Effector CD8-positive, alpha-beta T cell (primary cell): ENCODE data around the gene SOS1.
"Not testable (repeated sequence)": the region's sequence is repeated elsewhere in the genome, so short reads cannot be mapped to it uniquely, and the experiment has no call there.

Source experiments
- DNase-seq: peaks from one replicate; lab custom pipeline; 2025; lab: John Stamatoyannopoulos, UW

Gene SOS1

DNA sequence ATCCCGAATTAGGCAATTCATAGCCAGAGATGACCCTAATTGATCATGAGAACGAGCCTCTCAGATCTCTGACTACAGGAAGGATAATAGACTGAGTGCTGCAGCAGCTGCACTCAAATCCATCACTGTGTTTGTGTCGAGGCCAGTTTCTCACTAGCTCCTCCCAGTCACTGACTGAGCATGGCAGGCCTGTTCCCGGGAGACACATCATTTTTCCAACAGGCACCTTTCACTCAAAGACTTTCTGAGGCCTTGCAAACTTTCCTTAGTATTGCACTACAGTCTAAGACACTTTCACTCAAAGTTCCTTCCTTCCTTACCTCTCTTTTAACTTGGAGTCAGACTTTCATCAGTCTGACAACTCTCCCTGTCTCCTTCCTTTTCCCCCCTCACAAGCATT, 13.7 kb downstream of the SOS1 start:
- DNase-seq = no peak

DNA sequence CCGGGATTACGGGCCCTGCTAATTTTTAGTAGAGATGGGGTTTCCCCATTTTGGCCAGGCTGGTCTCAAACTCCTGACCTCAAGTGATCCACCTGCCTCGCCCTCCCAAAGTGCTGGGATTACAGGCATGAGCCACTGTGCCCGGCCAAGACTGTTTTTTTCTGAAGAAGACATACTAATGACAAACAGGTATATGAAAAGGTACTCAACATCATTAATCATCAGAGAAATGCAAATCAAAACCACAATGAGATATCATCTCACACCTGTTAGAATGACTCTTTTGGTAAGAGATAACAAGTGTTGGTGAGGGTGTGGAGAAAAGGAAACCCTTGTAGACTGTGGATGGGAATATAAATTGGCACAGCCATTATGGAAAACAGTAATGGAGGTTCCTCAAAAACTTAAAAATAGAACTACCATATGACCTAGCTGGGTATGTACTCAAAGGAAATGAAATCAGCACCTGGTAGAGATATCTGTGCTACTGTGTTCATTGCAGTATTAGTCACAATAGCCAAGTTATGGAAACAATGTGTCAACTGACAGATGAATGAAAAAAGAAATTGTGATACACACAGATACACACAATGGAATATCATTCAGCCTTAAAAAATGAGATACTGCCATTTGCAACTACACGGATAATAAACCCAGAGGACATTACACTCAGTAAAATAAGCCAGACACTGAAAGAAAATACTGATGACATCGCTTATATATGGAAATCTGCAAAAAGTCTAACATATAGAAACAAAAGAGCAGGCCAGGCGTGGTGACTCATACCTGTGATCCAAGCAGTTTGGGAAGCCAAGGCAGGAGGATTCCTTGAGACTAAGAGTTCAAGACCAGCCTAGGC, 20.8 kb downstream of the SOS1 start:
- DNase-seq = no peak

DNA sequence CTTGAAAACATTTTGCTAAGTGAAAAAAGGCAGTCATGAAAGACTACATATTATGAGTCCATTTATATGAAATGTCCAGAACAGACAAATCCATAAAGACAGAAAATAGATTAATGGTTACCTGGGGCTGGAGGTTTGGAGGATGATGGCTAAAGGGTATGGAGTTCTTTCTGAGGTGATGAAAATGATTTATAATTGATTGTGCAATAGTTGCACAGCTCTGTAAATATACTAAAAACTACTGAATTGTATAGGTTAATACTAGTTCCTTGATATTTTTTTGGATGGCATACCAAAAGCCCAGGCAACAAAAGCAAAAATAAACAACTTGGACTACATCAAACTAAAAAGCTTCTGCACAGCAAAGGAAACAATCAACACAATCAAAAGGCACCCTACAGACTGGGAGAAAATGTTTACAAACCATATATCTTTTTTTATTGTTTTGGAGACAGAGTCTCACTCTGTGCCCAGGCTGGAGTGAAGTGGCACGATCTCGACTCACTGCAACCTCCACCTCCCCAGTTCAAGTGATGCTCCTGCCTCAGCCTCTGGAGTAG, 21.5 kb downstream of the SOS1 start:
- DNase-seq = no peak

DNA sequence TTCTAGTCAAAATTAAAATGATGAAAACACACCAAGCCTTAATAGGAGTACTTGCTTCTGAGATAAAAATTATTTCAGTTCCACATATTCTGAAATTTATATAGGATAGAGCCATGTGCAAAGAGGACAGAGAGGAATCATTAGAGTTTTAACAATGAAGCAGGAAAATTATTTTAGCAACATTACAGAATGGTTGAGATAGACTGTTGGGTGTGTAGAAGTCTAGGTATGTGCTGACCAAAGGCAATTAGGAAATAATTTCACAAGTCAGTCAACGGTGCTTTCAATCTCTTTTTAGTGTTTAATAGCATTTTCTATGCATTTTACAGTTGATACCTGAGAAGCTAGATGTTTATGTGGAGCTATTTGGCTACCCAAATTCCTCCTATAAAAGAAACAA, 25.2 kb downstream of the SOS1 start:
- no peak for DNase-seq

DNA sequence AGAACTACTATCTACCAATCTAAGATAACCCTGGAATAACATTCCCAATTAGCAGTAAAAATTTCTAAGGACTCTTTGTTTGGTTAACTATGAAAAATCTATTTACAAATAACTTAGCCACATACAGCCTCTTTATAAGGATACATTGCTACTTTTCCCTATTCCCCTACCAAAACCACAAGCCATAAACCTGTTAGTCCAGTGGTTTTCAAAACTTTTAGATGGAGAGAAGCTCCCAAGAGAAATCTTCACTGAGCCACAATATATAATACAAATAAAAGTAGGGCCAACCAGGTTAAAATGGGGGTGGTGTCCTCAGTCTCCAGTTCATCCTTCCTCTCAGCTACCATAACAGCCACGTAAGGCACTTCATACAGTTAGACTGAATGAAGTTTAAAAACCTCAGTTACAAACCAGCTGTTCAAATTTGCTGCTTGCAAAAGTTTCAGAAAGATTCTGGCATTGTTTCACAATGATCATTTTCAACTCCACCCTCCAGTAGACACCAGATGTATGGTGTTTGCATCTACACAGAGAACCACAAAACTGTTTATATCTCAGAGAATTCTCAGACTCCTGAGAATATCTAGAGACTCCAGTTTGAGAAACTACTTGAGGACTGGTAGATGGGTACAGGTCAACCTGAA, 26.0 kb downstream of the SOS1 start:
- no peak for DNase-seq

DNA sequence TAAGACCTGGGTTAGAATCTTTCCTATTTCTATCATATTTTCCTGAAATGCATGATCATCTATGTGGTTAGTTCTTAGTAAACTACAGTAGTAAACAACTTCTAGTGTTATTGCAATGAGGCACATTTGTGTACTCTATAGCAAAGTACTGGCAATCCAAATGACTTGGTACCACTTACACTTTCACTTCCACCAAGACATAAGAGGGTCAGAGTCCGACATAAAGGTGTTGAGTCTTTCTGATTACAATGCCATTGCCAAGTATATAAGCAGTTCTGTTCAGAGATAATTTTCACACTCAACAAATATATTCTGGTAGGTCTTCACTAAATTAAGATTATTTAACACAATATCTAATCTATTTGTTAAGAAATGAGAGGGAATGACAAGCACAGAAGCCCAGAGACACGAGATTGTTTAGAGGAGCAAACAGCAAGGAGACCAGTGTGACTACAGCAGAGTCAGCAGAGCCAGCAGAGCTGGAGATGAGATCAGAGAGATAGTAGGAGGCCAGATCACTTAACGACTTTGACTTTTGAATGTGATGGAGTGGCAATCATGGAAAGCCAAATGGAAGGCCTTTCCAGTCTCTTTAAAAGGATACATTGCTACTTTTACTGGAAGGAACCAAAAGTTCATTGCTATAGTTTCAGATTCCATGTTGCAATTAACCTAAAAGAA, 27.5 kb downstream of the SOS1 start:
- DNase-seq = no peak

DNA sequence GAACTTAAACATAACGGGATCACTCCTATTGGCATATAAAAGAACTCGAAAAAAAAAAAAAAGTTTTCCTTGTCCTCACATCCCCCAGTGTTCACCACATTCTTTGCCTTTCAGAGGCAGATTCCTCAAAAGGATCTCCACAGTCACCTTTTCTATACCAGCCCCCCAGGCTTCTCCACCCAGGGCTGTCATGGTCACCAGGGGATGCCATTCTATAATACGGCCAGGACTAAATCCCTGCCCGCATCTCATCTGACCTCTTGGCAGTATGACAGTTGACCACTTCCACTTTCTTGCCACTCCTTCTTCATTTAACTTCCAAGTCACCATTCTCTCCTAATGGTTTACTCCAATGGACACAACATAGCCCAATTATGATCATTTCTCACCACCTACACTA, 29.3 kb downstream of the SOS1 start:
- no peak for DNase-seq

DNA sequence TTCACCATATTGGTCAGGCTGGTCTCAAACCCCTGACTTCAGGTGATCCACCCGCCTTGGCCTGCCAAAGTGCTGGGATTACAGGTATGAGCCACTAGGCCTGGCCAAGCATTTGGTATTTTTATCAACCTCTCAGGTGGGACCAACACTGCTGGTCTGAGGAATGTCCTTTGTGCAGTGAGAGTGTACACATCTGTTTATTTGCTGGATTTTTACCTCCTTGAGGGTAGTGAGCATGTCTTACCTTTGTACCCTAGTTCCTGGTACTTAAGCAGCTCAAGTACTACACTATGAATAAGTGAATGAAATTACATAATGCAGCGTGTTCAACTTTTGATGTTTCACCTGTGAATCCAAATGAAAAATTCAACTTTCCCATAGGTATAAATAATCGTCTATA, 29.8 kb downstream of the SOS1 start:
- DNase-seq = no peak

DNA sequence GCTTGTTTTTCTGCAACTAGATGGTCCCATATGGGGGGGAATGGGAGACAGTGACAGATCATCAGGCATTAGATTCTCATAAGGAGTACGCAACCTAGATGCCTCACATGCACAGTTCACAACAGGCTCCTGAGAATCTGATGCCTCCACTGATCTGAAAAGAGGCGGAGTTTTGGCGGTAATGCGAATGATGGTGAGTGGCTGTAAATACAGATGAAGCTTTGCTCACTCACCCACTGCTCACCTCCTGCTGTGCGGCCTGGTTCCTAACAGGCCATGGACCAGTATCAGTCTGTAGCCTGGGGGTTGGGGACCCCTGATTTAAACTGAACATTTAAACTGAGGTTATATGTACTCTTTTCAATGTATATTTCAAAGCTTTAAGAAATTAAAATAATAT, 40.7 kb downstream of the SOS1 start:
- no peak for DNase-seq

DNA sequence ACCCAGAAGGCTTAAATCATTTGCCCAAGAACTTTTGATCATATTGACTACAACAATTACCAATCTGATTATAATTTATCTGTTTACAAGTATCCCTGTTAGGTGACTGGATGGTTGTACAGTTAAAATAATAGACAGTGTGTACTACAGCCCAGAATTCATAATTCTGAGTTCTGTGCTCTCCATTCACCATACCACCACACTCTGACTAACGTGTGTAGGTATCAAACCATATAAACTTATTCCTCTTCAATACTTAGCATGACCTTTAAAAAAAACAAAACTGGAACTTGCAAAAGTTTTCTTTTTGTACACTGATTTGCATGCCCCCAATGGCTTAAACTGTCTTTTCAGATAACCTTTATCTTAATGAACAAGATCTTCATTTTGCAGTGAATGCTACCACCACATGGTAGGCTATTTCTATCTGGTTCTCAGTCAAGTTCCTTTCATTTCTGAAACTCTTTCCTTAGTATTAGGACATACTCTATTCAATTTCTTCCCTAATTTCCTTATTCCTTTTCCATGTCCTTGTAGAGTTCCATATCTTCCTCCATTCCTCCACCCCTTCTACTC, 50.9 kb downstream of the SOS1 start:
- no peak for DNase-seq

DNA sequence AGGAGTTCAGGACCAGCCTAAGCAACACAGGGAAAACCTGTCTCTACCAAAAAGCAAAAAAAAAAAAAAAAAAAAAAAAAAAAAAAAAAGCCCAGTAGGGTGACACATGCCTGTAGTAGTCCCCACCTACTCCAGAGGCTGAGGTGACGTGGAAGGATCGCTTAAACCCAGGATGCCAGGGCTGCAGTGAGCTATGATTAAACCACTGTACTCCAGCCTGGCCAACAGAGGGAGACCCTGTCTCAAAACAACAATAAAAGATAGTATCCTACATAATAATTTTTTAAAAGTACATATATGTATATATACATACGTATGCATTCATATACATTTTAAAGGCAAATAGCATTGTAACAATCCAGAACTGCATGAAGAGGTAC, 51.7 kb downstream of the SOS1 start:
- no peak for DNase-seq

DNA sequence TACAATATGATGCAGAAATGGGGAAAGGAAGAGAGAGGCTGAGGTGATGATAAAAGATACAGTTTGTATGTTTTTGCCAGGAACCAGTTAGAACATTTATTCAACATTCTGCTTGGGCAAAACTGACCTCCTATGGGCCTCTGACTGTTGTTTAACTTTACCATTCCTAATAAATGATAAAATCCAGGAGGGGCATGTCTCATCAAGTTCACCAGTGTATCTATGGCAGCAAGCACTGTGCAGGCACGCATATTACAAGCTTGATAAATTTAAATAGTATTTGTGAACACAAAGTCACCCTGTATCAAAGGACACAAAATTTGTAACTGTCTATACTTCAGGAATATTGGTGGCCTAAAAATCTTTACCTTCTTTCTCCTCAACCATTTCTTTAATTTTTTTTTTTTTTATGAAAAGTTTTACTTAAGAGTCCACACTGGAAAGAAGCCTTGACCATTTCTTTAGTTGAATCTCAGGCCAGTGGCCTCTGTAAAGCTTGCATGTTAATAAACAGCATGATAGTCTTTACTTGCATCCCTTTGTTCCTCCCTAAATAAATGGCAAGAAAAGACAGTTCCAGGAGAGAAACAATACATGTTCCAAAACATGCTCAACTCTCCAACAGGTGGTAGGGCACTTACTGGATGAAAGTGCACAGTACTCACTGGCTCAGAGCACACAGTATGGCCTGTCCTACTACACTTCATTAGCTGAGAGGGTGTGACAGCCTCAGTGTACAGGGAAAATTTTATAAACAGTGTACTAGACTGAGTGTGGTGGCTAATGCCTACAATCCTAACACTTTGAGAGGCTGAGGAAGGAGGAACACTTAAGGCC, 52.3 kb downstream of the SOS1 start:
- no peak for DNase-seq

DNA sequence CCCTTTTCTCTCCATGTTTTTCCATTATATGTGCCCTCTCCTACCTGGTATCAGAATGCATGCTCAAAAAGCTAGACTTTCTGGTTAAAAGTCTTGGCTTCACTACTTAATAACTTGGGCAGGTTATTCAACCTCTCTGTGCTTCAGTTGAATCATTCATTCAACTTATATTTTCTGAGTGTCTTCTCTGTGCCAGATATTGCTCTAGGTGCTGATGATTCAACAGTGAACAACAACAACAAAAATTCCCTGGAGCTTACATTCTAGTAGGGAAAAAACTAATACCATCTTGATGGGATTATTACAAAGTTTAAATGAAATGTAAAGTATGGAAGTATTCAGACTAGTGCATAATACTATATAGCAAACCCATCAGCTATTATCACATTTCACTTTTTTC, 55.2 kb downstream of the SOS1 start:
- DNase-seq = no peak

DNA sequence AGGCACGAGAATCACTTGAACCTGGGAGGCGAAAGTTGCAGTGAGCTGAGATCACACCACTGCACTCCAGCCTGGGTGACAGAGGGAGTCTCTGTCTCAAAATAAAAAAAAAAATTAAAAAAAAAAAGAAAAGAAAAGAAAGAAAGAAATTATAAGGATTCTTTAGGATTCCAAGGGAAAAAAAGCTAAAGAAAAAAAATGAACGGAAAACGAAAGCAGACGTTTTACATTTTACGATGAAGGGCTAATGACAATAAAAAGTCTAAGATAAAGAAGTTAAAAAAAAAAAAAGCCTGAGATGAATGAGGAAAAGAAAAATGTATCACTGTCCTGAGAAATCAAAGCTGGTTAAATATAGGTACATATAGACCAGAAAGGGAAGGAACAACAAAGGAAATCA, 58.5 kb downstream of the SOS1 start:
- no peak for DNase-seq

DNA sequence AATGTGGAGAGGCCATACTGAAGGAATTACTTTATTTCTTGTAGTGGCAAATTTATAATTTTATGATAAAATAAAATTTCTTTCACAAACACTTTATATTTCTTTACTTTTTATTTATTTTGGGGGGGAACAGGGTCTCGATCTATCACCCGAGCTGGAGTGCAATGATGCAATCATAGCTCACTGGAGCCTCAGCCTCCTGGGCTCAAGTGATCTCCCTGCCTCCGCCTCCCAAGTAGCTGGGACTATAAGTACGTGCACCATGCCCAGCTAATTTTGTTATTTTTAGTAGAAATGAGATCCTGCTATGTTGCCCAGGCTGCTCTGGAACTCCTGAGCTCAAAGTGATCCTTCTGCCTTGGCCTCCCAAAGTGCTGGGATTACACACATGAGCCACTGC, 59.6 kb downstream of the SOS1 start:
- DNase-seq = no peak

DNA sequence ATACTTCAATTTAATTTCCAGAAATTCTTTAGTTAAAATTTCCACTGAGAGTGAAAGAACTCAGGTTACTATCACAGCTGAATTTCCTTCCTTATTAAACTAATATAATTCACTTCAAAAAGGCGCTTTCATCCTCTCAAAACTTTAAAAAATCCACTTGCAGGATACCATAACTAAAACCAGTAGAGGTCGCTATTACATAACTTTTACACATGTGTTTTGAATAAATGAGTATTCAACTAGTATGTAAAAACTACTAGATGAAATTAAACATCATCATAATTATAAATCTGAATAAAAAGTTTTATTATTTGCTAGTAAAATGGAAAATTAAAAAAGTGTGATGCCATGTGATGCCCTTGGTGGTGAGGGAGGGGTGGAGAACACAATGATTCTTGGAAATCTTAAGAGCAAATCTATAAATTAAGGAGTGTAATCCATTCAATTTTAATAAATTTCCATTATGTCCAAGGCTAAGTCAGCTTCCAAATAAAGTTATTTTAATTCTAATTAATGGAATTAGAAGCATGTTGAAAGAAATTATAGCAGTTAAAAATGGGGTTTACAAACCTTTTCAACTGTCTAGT, 61.4 kb downstream of the SOS1 start:
- DNase-seq = no peak

DNA sequence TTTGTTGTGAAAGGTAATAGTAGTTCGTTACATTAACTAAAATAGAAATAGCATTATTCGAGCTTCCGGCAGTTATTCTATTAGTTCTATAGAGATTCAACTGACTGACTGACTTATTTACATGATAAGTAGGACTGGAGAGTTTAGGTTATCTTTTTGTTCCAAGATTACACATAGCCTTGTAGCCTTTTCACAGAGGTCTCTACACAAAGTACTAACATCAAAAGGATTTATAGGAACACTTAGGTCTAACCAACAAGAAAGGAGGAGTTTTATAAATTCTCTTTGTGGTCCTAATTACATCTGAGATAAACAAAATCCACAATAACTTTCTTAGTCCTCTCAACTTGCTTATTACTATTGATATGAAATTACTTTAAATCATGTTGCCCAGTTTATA, 62.8 kb downstream of the SOS1 start:
- DNase-seq = no peak

DNA sequence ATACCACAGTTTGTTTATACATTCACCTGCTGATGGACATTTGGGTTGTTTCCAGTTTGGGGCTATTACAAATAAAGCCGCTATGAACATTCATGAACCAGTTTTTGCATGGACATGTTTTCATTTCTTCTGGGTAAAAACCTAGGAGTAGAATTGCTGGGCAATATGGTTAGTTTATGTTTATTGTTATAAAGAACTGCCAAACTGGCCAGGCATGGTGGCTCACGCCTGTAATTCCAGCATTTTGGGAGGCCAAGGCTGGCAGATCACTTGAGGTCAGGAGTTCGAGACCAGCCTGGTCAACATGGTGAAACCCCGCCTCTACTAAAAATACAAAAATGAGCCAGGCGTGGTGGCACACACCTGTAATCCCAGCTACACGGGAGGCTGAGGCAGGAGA, 68.2 kb downstream of the SOS1 start:
- DNase-seq = not testable (repeated sequence)

DNA sequence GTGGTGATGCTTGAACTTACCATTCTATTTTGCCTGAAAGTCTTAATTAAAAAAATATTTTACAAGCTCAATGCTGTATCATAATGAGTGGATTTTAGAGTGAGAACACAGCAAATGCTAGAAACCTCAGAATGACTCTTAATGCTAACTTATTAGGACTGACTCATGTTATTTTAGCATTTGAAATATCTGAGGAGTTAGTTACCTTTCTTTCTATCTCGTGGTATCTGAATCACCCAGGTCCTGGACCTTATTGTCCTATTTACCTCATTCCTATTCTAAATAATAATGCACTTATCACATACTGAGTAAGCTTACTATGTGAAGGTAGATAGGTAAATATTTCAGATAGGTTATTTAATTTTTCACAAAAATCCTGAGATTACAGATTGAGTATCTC, 70.7 kb downstream of the SOS1 start:
- no peak for DNase-seq

DNA sequence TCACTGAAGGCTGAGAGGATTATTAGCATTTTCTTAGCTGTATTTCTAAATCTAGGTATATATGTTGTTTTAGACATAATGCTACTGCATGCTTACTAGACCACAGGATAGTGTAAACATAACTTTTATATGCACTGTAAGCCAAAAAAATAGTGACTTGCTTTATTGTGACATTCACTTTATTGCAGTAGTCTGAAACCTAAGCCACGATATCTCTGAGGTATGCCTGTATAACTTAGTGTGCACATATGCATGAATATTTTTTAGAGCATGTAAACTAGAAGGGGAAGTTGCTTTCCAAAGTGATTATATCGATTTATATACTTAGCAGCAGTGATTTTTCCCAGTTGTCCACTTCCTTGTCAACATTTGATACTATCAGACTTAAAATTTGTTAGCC, 81.8 kb downstream of the SOS1 start:
- no peak for DNase-seq

DNA sequence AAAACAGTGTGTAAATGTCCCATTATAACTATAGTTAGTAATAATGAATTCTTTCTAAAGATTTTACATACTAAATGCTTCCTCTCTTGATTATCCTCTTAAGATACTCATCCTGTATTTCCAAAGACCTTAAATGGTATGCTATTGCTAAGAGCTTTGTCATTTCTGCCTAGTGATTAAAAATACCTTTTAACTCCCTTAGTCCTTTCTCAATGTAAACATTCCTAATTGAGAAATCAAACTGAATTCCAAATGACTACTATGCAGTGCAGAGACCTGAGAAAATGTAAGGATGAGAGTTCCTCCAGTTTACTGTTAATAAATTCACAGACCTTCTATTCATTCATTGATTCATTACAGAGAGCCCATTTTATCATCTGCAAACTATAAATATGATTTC, 86.9 kb downstream of the SOS1 start:
- no peak for DNase-seq
